GM12878 (cell line): ENCODE results near the gene MAP1LC3A. TPM values are rescaled to one million over a fixed set of nuclear protein-coding genes. Genes with fewer than 3 reads are reported as not detected.

ENCODE experiments used
- ATAC-seq: fragments of 200-7000 bp; cut with Tn5 transposase; 3 replicates; pipeline ENCODE4 v1.9.1; 2020; ENCODE audit warnings: mild to moderate bottlenecking, moderate library complexity
- BruUV-seq: library from RNA; stranded (reverse); fragments of 400-500 nt; replicated peaks from 2 replicates; lab custom pipeline; 2021; lab: Mats Ljungman, UMichigan
- CTCF ChIA-PET: fragments of 300-600 bp; sonication (Branson Sonifier 250); formaldehyde crosslinking; extraction: SDS; loops from one replicate; lab custom pipeline; 2021; ENCODE audit warnings: inconsistent platforms; lab: Yijun Ruan, JAX
- POLR2A ChIA-PET: fragments of 350-600 bp; formaldehyde crosslinking; extraction: SDS; loops from one replicate; lab custom pipeline; 2021; ENCODE audit warnings: inconsistent platforms; lab: Charles Lee
- RAD21 ChIA-PET: fragments of 300-600 bp; sonication (Branson Sonifier 250); formaldehyde crosslinking; loops from one replicate; lab custom pipeline; 2023; ENCODE audit warnings: antibody characterized with exemption; ENCODE audit not compliant: unreplicated experiment; lab: Charles Lee
- SMC1A ChIA-PET: fragments of 300-600 bp; sonication (Branson Sonifier 250); formaldehyde crosslinking; loops from one replicate; lab custom pipeline; 2023; ENCODE audit not compliant: unreplicated experiment, uncharacterized antibody; lab: Charles Lee
- DNase-seq: peaks from one replicate; pipeline ENCODE4 v3.0.0-alpha.2; 2011; ENCODE audit warnings: low read depth, low spot score
- FAIRE-seq: peaks from 3 replicates; lab custom pipeline; 2011; peaks lifted over from hg19 to GRCh38; lab: Jason Lieb, UNC
- H2AFZ ChIP-seq: 2 replicates; pipeline ENCODE4 v1.6.0; 2011; ENCODE audit warnings: low read depth, low read length, control low read depth; ENCODE audit not compliant: control insufficient read depth
- H3K27ac ChIP-seq: 2 replicates; pipeline ENCODE4 v1.5.1; 2011; ENCODE audit warnings: control low read depth; ENCODE audit not compliant: control insufficient read depth, insufficient read depth
- H3K27me3 ChIP-seq, 2 experiments: replicated peaks in 1 of 2; 2 replicates each; pipeline versions ENCODE4 v1.6.0 to v1.6.1; 2011; ENCODE audit warnings: low read length in 1 of 2; ENCODE audit not compliant: control insufficient read depth in 2 of 2, insufficient read depth in 2 of 2
- H3K36me3 ChIP-seq, 2 experiments: 2 replicates each; pipeline ENCODE4 v1.5.1; 2011; ENCODE audit warnings: low read length in 1 of 2; ENCODE audit not compliant: control insufficient read depth in 2 of 2, insufficient read depth in 2 of 2
- H3K4me1 ChIP-seq: 2 replicates; pipeline ENCODE4 v1.6.1; 2011; ENCODE audit warnings: mild to moderate bottlenecking, low read length, moderate library complexity, mixed read lengths; ENCODE audit not compliant: control insufficient read depth, insufficient read depth
- H3K4me2 ChIP-seq: 2 replicates; pipeline ENCODE4 v1.6.0; 2011; ENCODE audit warnings: control low read depth; ENCODE audit not compliant: control insufficient read depth, insufficient read depth
- H3K4me3 ChIP-seq: fragments of 200-600 bp; sonication (generic); 2 replicates; pipeline ENCODE4 v1.5.1; 2016
- H3K79me2 ChIP-seq: 2 replicates; pipeline ENCODE4 v1.6.0; 2011; ENCODE audit warnings: low read length; ENCODE audit not compliant: control insufficient read depth, insufficient read depth
- H3K9ac ChIP-seq: 2 replicates; pipeline ENCODE4 v1.8.0; 2011; ENCODE audit warnings: low read length, control low read depth, mixed read lengths; ENCODE audit not compliant: control insufficient read depth, insufficient read depth
- H3K9me3 ChIP-seq: replicated peaks from 3 replicates; pipeline ENCODE4 v1.5.1; 2011; ENCODE audit warnings: mild to moderate bottlenecking, low read length; ENCODE audit not compliant: control insufficient read depth, insufficient read depth
- H4K20me1 ChIP-seq: 2 replicates; pipeline ENCODE4 v1.6.0; 2011; ENCODE audit not compliant: control insufficient read depth, insufficient read depth
- BACH1 ChIP-seq: fragments of 450-650 bp; IDR thresholded peaks from 2 replicates; pipeline ENCODE4 v1.6.1; 2017; ENCODE audit warnings: mild to moderate bottlenecking, borderline replicate concordance
- EGR1 ChIP-seq, 2 experiments: IDR thresholded peaks; 1 replicate in 1 of 2; 2 replicates in 1 of 2; pipeline ENCODE4 v1.6.1; 2011 to 2012; ENCODE audit warnings: low read depth in 2 of 2, low read length in 2 of 2, borderline replicate concordance in 1 of 2, mild to moderate bottlenecking in 1 of 2, moderate library complexity in 1 of 2
- ESRRA ChIP-seq: IDR thresholded peaks from 2 replicates; pipeline ENCODE4 v1.6.1; 2012; ENCODE audit warnings: mild to moderate bottlenecking, low read length, improper control_type of control experiment
- JUND ChIP-seq: IDR thresholded peaks from 2 replicates; pipeline ENCODE4 v1.6.1; 2012; ENCODE audit warnings: low read depth, mild to moderate bottlenecking, low read length, improper control_type of control experiment, moderate library complexity
- KAT2A ChIP-seq: conservative IDR thresholded peaks from 2 replicates; pipeline ENCODE4 v1.6.1; 2011; ENCODE audit warnings: low read depth, low read length; ENCODE audit not compliant: control insufficient read depth
- MXI1 ChIP-seq: fragments of 150-350 bp; IDR thresholded peaks from 2 replicates; pipeline ENCODE4 v1.6.1; 2011; ENCODE audit warnings: low read depth, mild to moderate bottlenecking, inconsistent platforms, low read length, improper control_type of control experiment
- MYB ChIP-seq: fragments of 150-350 bp; IDR thresholded peaks from 2 replicates; pipeline ENCODE4 v1.6.1; 2014; ENCODE audit warnings: mild to moderate bottlenecking, low read depth, low read length, borderline replicate concordance
- NR2F1 ChIP-seq: fragments of 450-650 bp; conservative IDR thresholded peaks from 2 replicates; pipeline ENCODE4 v1.6.1; 2017; ENCODE audit warnings: mild to moderate bottlenecking
- PAX5 ChIP-seq: IDR thresholded peaks from 2 replicates; pipeline ENCODE4 v1.6.1; 2011; ENCODE audit warnings: low read depth, low read length, borderline replicate concordance
- RELB ChIP-seq: fragments of 450-650 bp; IDR thresholded peaks from 2 replicates; pipeline ENCODE4 v1.6.1; 2017; ENCODE audit warnings: low read depth, mild to moderate bottlenecking, moderate library complexity
- SUZ12 ChIP-seq: fragments of 200-600 bp; sonication (generic); IDR thresholded peaks from one replicate; pipeline ENCODE4 v1.6.1; 2018; ENCODE audit warnings: antibody characterized with exemption, mild to moderate bottlenecking; ENCODE audit not compliant: unreplicated experiment
- TAF1 ChIP-seq: IDR thresholded peaks from 2 replicates; pipeline ENCODE4 v1.6.1; 2011; ENCODE audit warnings: mild to moderate bottlenecking, low read depth, low read length, borderline replicate concordance
- ZNF207 ChIP-seq: fragments of 450-650 bp; IDR thresholded peaks from 2 replicates; pipeline ENCODE4 v1.6.1; 2014; ENCODE audit warnings: antibody characterized with exemption, mild to moderate bottlenecking, borderline replicate concordance
- WGBS: methylation state at CpG from one replicate; pipeline ENCODE4 v1.1.6; 2016; ENCODE audit warnings: low lambda C conversion rate; ENCODE audit not compliant: insufficient replicate concordance, insufficient coverage; ENCODE audit errors: missing lambda C conversion rate; 5-methylcytosine and 5-hydroxymethylcytosine counted together
- in situ Hi-C: fragments of 300-500 bp; cut with MboI; formaldehyde crosslinking; loops from 9 replicates; pipeline ENCODE4 v1.14.3; 2018; ENCODE audit warnings: mixed read lengths
- intact Hi-C: fragments of 100-400 bp; cut with micrococcal nuclease; formaldehyde crosslinking; loops from one replicate; pipeline ENCODE4 v1.14.2; 2022; ENCODE audit not compliant: unreplicated experiment
- polyA plus RNA-seq, 11 experiments: library from polyadenylated mRNA; depleted of rRNA in 4 of 11; unstranded in 6 of 11; stranded (reverse) in 5 of 11; fragments of >200 nt; fragmentation: Nextera tagmentation in 4 of 11; fragmentation: Illumina TruSeq in 1 of 11; extraction: Ambion mirVana in 4 of 11; extraction: Trizol in 1 of 11; gene quantifications; 1 replicate in 1 of 11; 2 replicates in 10 of 11; pipeline versions ENCODE4 v1.2.1 to v1.2.3, GENCODE V29; 2011 to 2016; ENCODE audit warnings: inconsistent platforms in 2 of 11, missing spikeins in 2 of 11, low read depth in 1 of 11
- total RNA-seq, 4 experiments: library from RNA; depleted of rRNA in 3 of 4; stranded (reverse); fragments of >200 nt in 3 of 4; fragmentation: Illumina TruSeq in 1 of 4; extraction: Trizol in 1 of 4; gene quantifications; 2 replicates each; pipeline versions ENCODE4 v1.2.1 to v1.2.3, GENCODE V29; 2013 to 2021
- TF ChIP-seq, protein P1 (sequence below): fragments of 450-650 bp; IDR thresholded peaks from 2 replicates; pipeline ENCODE4 v1.6.1; 2017; ENCODE audit warnings: borderline replicate concordance
- TF ChIP-seq, protein P2 (sequence below): fragments of 450-650 bp; IDR thresholded peaks from 2 replicates; pipeline ENCODE4 v1.6.1; 2016; ENCODE audit warnings: mild to moderate bottlenecking

MAP1LC3A gene
- total and polyA plus RNA-seq, 10 of the 15 experiments (the other 5 are each of a cell fraction or from before 2014, with no cell fraction given) = 0.27 to 1.2 (median 0.39) TPM; not detected in 4

DNA sequence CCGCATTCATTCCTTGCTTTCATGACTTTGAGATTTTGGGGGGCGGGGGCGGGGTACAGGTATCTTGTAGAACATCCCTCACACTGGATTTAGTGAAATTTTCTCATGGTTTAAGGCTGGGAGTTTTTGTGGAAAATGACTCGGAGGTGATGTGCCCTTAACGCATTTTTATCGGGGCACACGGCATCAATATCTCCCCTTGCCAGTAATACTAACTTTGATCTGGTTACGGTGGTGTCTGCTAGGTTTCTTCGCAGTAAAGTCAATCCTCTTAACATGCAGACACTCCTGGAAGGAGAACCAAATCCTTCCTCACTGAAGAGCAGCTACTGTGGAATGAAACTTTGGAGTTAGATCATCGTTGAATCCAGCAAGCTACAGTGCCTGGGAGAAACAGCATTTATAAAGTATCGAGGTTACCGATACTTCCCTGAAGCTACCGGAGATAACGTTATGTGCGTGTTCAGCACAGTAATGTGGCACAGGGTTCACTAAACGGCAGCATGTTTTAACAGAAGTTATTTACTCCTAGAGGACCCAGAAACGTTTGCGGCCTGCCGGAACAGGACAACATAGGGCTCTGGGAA, 43.5 kb upstream of the MAP1LC3A start (continued):
- TF ChIP-seq MXI1 (0 out of 2 replicates have a peak, but pooled peaks have one; percentile 27), ZNF207 (0 out of 2 replicates have a peak, but pooled peaks have one; percentile 11)

DNA sequence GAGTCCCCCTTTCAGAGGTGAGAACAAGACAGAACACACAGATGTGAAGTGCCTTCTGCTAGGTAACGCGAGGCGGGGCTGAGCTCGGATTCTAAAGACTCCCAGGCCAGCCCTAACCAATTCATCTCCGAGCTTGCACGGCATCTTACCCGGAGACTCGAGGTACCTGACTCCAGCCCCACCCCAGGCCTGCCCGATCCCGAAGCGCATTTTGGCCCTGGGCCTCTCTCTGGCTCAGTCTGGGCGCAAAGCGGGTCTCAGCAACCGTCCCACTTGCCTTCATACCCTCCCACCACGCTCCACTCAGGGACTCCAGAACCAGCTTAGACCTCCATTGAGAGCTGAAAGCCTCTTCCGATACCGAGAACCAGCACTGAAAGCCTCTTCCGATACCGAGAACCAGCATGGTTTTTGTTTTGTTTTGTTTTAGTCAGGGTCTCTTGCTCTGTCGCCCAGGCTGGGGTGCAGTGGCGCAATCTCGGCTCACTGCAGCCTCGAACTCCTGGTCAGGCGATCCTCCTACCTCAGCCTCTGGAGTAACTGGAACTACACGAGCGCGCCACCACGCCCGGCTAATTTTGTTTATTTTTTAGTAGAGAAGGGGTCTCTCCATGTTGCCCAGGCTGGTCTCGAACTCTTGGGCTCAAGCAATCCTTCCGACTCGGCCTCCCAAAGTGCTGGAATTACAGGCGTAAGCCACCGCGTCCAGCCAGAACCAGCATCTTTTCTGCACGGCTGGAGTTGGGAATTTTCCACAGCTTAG, 42.9 kb upstream of the MAP1LC3A start:
- Histone ChIP-seq H2AFZ (peak overlapping the region; percentile 74), H4K20me1 (no peaks in the 10 kb centered on the region), H3K27me3 (no peaks in the 10 kb centered on the region), H3K4me1 (peaks cover 7% of the 10 kb centered on the region; the same call in 1 of the 2 replicates), H3K36me3 (peaks cover 0 to 4% of the 10 kb centered on the region in 2 experiments; a peak in 1 of 4 replicates), H3K27ac (peak overlapping the region; percentile 78), H3K4me3 (peak overlapping the region; percentile 82), H3K4me2 (peak overlapping the region; percentile 89), H3K79me2 (peaks cover 31% of the 10 kb centered on the region), H3K9me3 (no peaks in the 10 kb centered on the region), H3K9ac (peak overlapping the region; percentile 86)
- intact Hi-C loops = loop anchor here (5.0 kb wide), 2 partner anchors 38 to 148 kb away; no protein-coding TSS in a partner anchor
- SMC1A ChIA-PET = interaction anchor here (0.9 to 4.3 kb wide), 13 partner anchors 10 to 265 kb away, joined by 3 to 35 read pairs (median 4); partner anchors contain the start of gene TP53INP2
- 2% methylated on average over 36 of the region's 36 CpGs for WGBS
- no TSS peak for BruUV-seq
- FAIRE-seq (no peak), DNase-seq (peak; percentile 56), ATAC-seq (peak; percentile 84)
- in situ Hi-C loops = loop anchor here (5.0 kb wide), 1 partner anchor 203 kb away; no protein-coding TSS in a partner anchor
- CTCF ChIA-PET = interaction anchor here (0.7 to 5.3 kb wide), 16 partner anchors 9 to 258 kb away, joined by 3 to 61 read pairs (median 4); partner anchors contain the start of gene ITCH
- RAD21 ChIA-PET = interaction anchor here (0.6 to 5.0 kb wide), 17 partner anchors 23 to 254 kb away, joined by 3 to 45 read pairs (median 5); partner anchors contain the start of genes AHCY, ITCH, PIGU and TP53INP2
- POLR2A ChIA-PET = interaction anchor here (0.5 to 2.7 kb wide), 15 partner anchors 27 to 1035 kb away, joined by 3 to 21 read pairs (median 4); partner anchors contain the start of genes AHCY and ITCH
- TF ChIP-seq PAX5 = no peak
- TF ChIP-seq, protein P1, sequence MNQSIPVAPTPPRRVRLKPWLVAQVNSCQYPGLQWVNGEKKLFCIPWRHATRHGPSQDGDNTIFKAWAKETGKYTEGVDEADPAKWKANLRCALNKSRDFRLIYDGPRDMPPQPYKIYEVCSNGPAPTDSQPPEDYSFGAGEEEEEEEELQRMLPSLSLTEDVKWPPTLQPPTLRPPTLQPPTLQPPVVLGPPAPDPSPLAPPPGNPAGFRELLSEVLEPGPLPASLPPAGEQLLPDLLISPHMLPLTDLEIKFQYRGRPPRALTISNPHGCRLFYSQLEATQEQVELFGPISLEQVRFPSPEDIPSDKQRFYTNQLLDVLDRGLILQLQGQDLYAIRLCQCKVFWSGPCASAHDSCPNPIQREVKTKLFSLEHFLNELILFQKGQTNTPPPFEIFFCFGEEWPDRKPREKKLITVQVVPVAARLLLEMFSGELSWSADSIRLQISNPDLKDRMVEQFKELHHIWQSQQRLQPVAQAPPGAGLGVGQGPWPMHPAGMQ = no peak
- no peak for TF ChIP-seq SUZ12
- TF ChIP-seq RELB = peak; percentile 5
- TF ChIP-seq ESRRA = no peak
- TF ChIP-seq EGR1 (IDR thresholded peaks at IDR 0.05; ENCODE audit: borderline replicate concordance in 1 of 2, low read depth in 2 of 2, low read length in 2 of 2) = no peak
- no peak for TF ChIP-seq JUND
- TF ChIP-seq KAT2A = no peak
- TF ChIP-seq, protein P2, sequence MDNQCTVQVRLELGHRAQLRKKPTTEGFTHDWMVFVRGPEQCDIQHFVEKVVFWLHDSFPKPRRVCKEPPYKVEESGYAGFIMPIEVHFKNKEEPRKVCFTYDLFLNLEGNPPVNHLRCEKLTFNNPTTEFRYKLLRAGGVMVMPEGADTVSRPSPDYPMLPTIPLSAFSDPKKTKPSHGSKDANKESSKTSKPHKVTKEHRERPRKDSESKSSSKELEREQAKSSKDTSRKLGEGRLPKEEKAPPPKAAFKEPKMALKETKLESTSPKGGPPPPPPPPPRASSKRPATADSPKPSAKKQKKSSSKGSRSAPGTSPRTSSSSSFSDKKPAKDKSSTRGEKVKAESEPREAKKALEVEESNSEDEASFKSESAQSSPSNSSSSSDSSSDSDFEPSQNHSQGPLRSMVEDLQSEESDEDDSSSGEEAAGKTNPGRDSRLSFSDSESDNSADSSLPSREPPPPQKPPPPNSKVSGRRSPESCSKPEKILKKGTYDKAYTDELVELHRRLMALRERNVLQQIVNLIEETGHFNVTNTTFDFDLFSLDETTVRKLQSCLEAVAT = peak; percentile 100
- no peak for TF ChIP-seq NR2F1
- no peak for TF ChIP-seq MYB
- TF ChIP-seq BACH1 = peak; percentile 28; the same call in 1 of the 2 replicates
- peak; percentile 32; the same call in 1 of the 2 replicates for TF ChIP-seq TAF1
